ENCODE measurements around the gene PRR4. TPM values are rescaled to one million over a fixed set of nuclear protein-coding genes. Genes with fewer than 3 reads are reported as not detected.

The PRR4 gene
- total and polyA plus RNA-seq, 2 donors (not counting 3 experiments of a cell fraction or from before 2014, with no cell fraction given): 2.4 to 2.8 TPM

DNA sequence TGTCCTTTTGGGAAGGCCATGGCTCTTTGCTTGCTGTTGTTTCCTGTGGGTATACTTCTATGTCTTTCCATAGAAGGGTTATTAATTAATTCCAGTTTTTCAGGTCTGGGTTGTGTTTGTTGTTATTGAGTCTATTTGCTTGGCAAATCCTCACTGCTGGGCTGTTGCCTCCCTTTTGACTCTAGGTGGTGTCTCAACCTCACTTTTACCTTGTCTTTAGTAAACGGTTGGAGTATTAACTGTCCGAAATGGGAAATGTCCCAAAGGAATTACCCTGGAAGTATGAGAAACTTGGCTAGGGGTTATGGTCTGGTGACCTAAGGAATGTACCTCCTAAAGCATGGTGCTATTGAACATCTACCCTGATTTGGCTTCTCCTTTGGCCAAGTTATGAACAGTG lies 18.1 kb upstream of the PRR4 start:
- intact Hi-C loops (cut with micrococcal nuclease): no loop called here
- Histone ChIP-seq H3K79me2 (ENCODE audit: control insufficient read depth, insufficient read depth, low read length) (no peaks in the 10 kb centered on the region), H3K4me2 (ENCODE audit: insufficient read depth, low read length) (no peak overlapping the region), H3K27me3 (ENCODE audit: control insufficient read depth in 2 of 2, insufficient read depth in 2 of 2, low read length in 2 of 2) (no peaks in the 10 kb centered on the region), H4K20me1 (replicated peaks; ENCODE audit: control insufficient read depth, extremely low read depth, insufficient read depth, low read length) (no peaks in the 10 kb centered on the region), H3K9me1 (replicated peaks; ENCODE audit: control insufficient read depth, extremely low read depth, insufficient read depth, low read length) (no peaks in the 10 kb centered on the region), H3K27ac (ENCODE audit: insufficient read depth, low read depth, low read length) (no peak overlapping the region), H3K36me3 (ENCODE audit: control insufficient read depth in 2 of 2, extremely low read depth in 1 of 2, insufficient read depth in 2 of 2, low read length in 2 of 2) (no peaks in the 10 kb centered on the region), H3K4me3 (replicated peaks in 1 of 3; ENCODE audit: insufficient read depth in 1 of 3, low read depth in 1 of 3, low read length in 3 of 3) (no peak overlapping the region), H3K9me3 (replicated peaks; ENCODE audit: control insufficient read depth, insufficient read depth, low read length) (no peaks in the 10 kb centered on the region), H3K4me1 (ENCODE audit: control insufficient read depth, extremely low read depth, insufficient read depth, low read length) (no peaks in the 10 kb centered on the region), H2AFZ (ENCODE audit: low read depth, low read length) (no peak overlapping the region), H3K9ac (replicated peaks; ENCODE audit: extremely low read depth, insufficient read depth, low read length) (no peak overlapping the region)
- POLR2A ChIA-PET: no interaction called here
- DNase-seq (ENCODE audit: low read depth, low spot score) (no peak), FAIRE-seq (no peak)
- TF ChIP-seq POLR2AphosphoS5 (IDR thresholded peaks at IDR 0.05; ENCODE audit: insufficient read depth, low read depth, low read length) (no peak), FOS (IDR thresholded peaks at IDR 0.05; ENCODE audit: borderline replicate concordance, insufficient read depth, low read length) (no peak), CTCF (IDR thresholded peaks at IDR 0.05; ENCODE audit: extremely low read depth in 1 of 2, insufficient read depth in 1 of 2, low read depth in 1 of 2, low read length in 2 of 2) (no peak), POLR2A (IDR thresholded peaks at IDR 0.05; ENCODE audit: low read depth, low read length) (no peak), GATA2 (IDR thresholded peaks at IDR 0.05; ENCODE audit: insufficient read depth, insufficient read length, low read depth, low read length) (no peak), MYC (IDR thresholded peaks at IDR 0.05; ENCODE audit: low read depth, low read length) (no peak), EZH2 (IDR thresholded peaks at IDR 0.05; ENCODE audit: borderline replicate concordance, low read depth, low read length, severe bottlenecking) (no peak), JUN (IDR thresholded peaks at IDR 0.05; ENCODE audit: borderline replicate concordance, insufficient read depth, insufficient read length, low read depth) (no peak)
- TF ChIP-seq, protein P1, sequence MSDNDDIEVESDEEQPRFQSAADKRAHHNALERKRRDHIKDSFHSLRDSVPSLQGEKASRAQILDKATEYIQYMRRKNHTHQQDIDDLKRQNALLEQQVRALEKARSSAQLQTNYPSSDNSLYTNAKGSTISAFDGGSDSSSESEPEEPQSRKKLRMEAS (IDR thresholded peaks at IDR 0.05; ENCODE audit: insufficient read depth, insufficient read length): no peak
- CTCF ChIA-PET: interaction anchor here (1.3 to 1.6 kb wide), 2 partner anchors 10 to 332 kb away, joined by 3 to 5 read pairs; no protein-coding TSS in a partner anchor
- dilution Hi-C loops (cut with MboI; ENCODE audit: extremely low pct_ligation_motif_present, low sequenced_read_pairs): no loop called here
- no TSS peak for BruUV-seq (replicated peaks)

Measured in endothelial cell of umbilical vein (primary cell).